Motor neuron (in vitro differentiated cells): ENCODE results near the gene TSSK2. TPM values are rescaled to one million over a fixed set of nuclear protein-coding genes. Genes with fewer than 3 reads are reported as not detected.

ENCODE experiments used
- ATAC-seq, 8 experiments: fragments of 200-7000 bp; cut with Tn5 transposase; replicated peaks in 6 of 8; 2 replicates each; pipeline ENCODE4 v1.8.0; 2021; ENCODE audit warnings: mild to moderate bottlenecking in 8 of 8, moderate library complexity in 8 of 8
- H3K27ac ChIP-seq, 2 donors: fragments of 250-450 bp; sonication (Bioruptor Pico); 2 replicates each; pipeline ENCODE4 v1.9.0; 2021; ENCODE audit warnings: antibody characterized with exemption in 2 of 2, mild to moderate bottlenecking in 2 of 2, moderate library complexity in 1 of 2
- H3K4me1 ChIP-seq, 2 donors: fragments of 250-450 bp; sonication (Bioruptor Pico); replicated peaks in 1 of 2; 2 replicates each; pipeline ENCODE4 v1.6.1; 2021; ENCODE audit warnings: antibody characterized with exemption in 2 of 2, mild to moderate bottlenecking in 2 of 2, moderate library complexity in 1 of 2
- H3K4me3 ChIP-seq, 5 donors: fragments of 250-450 bp; sonication (Bioruptor Pico); 2 replicates each; pipeline ENCODE4 v1.9.0; 2021; ENCODE audit warnings: antibody characterized with exemption in 5 of 5, mild to moderate bottlenecking in 5 of 5, moderate library complexity in 4 of 5
- WGBS, 10 experiments: fragments of 450-650 bp; shearing (Covaris generic); methylation state at CpG; one replicate each; pipeline ENCODE4 v1.0.0; 2022; 5-methylcytosine and 5-hydroxymethylcytosine counted together
- in situ Hi-C, 9 experiments: fragments of 400-800 bp; cut with MboI; loops; one replicate each; pipeline ENCODE4 v1.15.0; 2021; ENCODE audit warnings: low sequenced_read_pairs in 9 of 9, low pct_unique_long_range_greater_than_20kb in 2 of 9; ENCODE audit not compliant: unreplicated experiment in 9 of 9
- total RNA-seq, 8 experiments: library from RNA; unstranded; fragments of 300-600 nt; gene quantifications; 2 replicates each; pipeline versions ENCODE4 v1.2.3 to v1.2.4, GENCODE V29; 2022

TSSK2 gene
- total RNA-seq, 8 experiments from 2014 or later: not detected

DNA sequence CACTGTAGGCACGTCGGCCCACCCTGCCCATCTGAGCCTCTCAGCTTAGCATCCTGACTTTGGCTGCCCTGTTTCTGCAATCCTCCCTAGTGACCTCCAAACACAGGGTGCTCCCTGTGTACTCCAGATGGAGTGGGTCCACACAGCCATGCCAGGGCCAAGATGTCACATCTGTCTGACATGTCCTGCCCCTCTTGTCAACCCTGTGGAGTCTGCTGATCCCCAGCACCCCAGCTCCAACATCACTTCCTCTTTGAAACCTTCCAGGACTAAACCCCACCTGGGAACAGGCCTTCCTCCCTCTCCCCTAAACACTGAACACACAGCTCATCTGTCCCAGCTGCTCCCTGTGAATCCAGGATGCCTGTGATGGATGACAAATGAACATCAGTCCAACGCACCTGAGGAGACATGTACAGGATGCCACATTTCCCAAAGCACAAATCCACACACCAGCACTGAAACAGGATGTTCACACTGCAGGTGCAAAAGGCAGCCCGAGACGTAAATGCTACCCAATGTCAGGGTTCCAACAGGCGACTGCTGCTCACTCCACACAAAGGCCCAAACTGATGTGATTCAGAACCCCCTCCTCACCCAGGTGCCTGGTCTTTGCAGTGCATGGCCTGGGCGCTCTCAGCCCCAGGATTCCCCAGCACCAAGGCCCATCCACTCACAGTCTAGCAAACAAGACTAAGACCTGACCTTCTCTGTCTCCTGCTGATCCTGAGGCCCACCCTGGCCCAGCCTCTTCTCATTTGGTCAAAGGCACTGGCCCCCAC lies 2.0 kb upstream of the TSSK2 start:
- ATAC-seq: no peak
- no peaks in the 10 kb centered on the region for H3K4me1 ChIP-seq
- WGBS, 10 experiments: 40 to 100% (median 75%) methylated on average over 1 to 4 of the region's 7 CpGs; no CpG with 5 or more reads in 3 of the 10 experiments
- H3K27ac ChIP-seq: no peak overlapping the region
- in situ Hi-C loops: no loop called here
- no peak overlapping the region for H3K4me3 ChIP-seq

DNA sequence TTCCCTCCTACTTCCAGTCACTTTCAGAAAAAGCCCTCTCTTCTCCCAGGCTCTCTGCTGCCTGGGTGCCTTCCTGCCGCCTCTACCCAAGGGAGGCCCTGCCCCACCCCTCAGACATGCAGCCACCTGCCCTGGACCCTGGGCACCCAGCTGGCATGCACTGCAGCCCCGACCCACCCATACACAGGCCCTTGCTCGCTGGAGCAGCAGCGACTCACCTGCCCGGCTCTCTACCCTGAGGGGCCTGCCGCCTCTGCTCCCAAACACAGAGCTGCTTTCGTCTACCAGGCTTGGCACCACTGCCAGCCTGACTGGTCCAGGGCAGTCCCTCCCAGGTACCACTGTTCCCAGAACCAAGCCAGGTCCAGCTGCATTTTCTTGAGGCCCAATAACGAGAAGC lies 1.2 kb upstream of the TSSK2 start:
- no peak overlapping the region for H3K4me3 ChIP-seq
- no peaks in the 10 kb centered on the region for H3K4me1 ChIP-seq
- ATAC-seq: no peak
- 63 to 93% (median 71%) methylated on average over 1 to 7 of the region's 8 CpGs; no CpG with 5 or more reads in 5 of the 10 experiments for WGBS, 10 experiments
- in situ Hi-C loops: no loop called here
- no peak overlapping the region for H3K27ac ChIP-seq

DNA sequence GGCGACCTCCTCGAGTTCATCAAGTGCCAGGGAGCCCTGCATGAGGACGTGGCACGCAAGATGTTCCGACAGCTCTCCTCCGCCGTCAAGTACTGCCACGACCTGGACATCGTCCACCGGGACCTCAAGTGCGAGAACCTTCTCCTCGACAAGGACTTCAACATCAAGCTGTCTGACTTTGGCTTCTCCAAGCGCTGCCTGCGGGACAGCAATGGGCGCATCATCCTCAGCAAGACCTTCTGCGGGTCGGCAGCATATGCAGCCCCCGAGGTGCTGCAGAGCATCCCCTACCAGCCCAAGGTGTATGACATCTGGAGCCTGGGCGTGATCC lies 542 bp downstream of the TSSK2 start:
- WGBS, 10 experiments: 80 to 100% (median 97%) methylated on average over 1 to 16 of the region's 19 CpGs; no CpG with 5 or more reads in 2 of the 10 experiments
- Histone ChIP-seq H3K4me3 (no peak overlapping the region), H3K27ac (peak overlapping the region in 1 of 2 donors; percentile 30), H3K4me1 (no peaks in the 10 kb centered on the region)
- no peak for ATAC-seq
- in situ Hi-C loops: no loop called here

- in situ Hi-C loops: no loop called here
- ATAC-seq: peak in 1 of 8 experiments; percentile 6
- Histone ChIP-seq H3K27ac (peak overlapping the region in 1 of 2 donors; percentile 30), H3K4me1 (no peaks in the 10 kb centered on the region), H3K4me3 (no peak overlapping the region)
- WGBS, 10 experiments: 80 to 93% (median 88%) methylated on average over 1 to 16 of the region's 20 CpGs; no CpG with 5 or more reads in 7 of the 10 experiments
Measured at GRCh38 chr22:19132153-19132552, 1.0 kb downstream of the TSSK2 start.

DNA sequence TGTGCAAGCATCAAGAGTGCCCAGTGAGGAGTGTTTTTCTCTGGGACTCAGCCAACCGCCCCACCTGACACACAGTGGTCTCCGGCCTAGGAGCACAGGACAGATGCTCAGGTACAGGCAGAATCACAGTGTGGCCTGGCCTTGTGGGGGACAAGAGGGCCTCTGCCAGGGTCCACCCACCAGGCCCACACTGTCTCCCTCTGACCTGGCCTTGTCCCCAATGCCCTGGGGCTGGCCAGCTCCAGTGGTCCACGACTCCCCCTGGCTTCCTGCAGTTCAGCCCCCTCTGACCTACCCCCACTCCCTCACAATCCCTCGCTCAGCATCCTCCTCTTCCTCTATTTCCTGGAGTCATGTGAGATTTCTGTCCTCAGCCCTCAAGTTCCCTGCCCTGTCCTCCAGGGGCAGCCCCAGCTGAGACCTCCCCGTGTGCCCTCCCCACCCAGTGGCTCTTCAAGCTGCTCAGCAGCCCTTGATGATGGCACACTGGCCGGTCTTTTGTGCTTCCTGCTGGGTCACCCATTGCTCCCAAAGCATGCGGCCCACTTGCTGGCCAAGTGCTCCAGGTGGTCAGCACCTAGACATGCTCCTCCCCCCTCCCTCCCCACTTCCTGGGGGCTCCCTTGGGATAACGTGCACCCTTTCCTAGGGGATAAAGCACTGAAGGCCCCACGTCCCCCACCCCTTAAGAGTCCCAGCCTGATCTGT lies 1.7 kb downstream of the TSSK2 start:
- no peak overlapping the region for H3K4me3 ChIP-seq
- no peak overlapping the region for H3K27ac ChIP-seq
- 100% methylated on average over 1 of the region's 9 CpGs; no CpG with 5 or more reads in 9 of the 10 experiments for whole genome bisulfite sequencing, 10 experiments
- ATAC-seq: peak in 4 of 8 experiments; percentile 8 to 23 (median 13)
- no peaks in the 10 kb centered on the region for H3K4me1 ChIP-seq
- in situ Hi-C loops: no loop called here

GRCh38 chr22:19133561-19133960 lies 2.5 kb downstream of the TSSK2 start:
- no peaks in the 10 kb centered on the region for H3K4me1 ChIP-seq
- in situ Hi-C loops: no loop called here
- peak overlapping the region in 1 of 2 donors; percentile 6 for H3K27ac ChIP-seq
- no peak overlapping the region for H3K4me3 ChIP-seq
- 63 to 100% (median 100%) methylated on average over 2 to 4 of the region's 13 CpGs; no CpG with 5 or more reads in 7 of the 10 experiments for WGBS, 10 experiments
- ATAC-seq: no peak

- H3K4me3 ChIP-seq: no peak overlapping the region
- H3K4me1 ChIP-seq: no peaks in the 10 kb centered on the region
- peak in 4 of 8 experiments; percentile 11 to 33 (median 24) for ATAC-seq
- H3K27ac ChIP-seq: peak overlapping the region in 1 of 2 donors; percentile 19
- in situ Hi-C loops: no loop called here
- WGBS, 10 experiments: 60 to 100% (median 97%) methylated on average over 1 to 10 of the region's 21 CpGs; no CpG with 5 or more reads in 6 of the 10 experiments
Measured at GRCh38 chr22:19134176-19134831, 3.2 kb downstream of the TSSK2 start.

GRCh38 chr22:19134874-19135273 lies 3.8 kb downstream of the TSSK2 start:
- 100% methylated on average over 2 of the region's 18 CpGs; no CpG with 5 or more reads in 9 of the 10 experiments for WGBS, 10 experiments
- Histone ChIP-seq H3K4me3 (no peak overlapping the region), H3K4me1 (no peaks in the 10 kb centered on the region), H3K27ac (peak overlapping the region in 1 of 2 donors; percentile 19)
- ATAC-seq: peak in 3 of 8 experiments; percentile 8 to 15 (median 12)
- in situ Hi-C loops: no loop called here

GRCh38 chr22:19136915-19137314 lies 5.8 kb downstream of the TSSK2 start:
- in situ Hi-C loops: no loop called here
- Histone ChIP-seq H3K27ac (no peak overlapping the region), H3K4me3 (no peak overlapping the region), H3K4me1 (no peaks in the 10 kb centered on the region)
- 83 to 100% (median 95%) methylated on average over 2 to 8 of the region's 10 CpGs; no CpG with 5 or more reads in 7 of the 10 experiments for WGBS, 10 experiments
- no peak for ATAC-seq

GRCh38 chr22:19137384-19138216 lies 6.5 kb downstream of the TSSK2 start:
- no peaks in the 10 kb centered on the region for H3K4me1 ChIP-seq
- H3K4me3 ChIP-seq: no peak overlapping the region
- no peak for ATAC-seq
- H3K27ac ChIP-seq: no peak overlapping the region
- WGBS, 10 experiments: 80 to 100% (median 99%) methylated on average over 1 to 4 of the region's 11 CpGs; no CpG with 5 or more reads in 4 of the 10 experiments
- in situ Hi-C loops: no loop called here

- in situ Hi-C loops: no loop called here
- no peak for ATAC-seq
- Histone ChIP-seq H3K4me3 (no peak overlapping the region), H3K27ac (no peak overlapping the region), H3K4me1 (peaks cover 2 to 4% of the 10 kb centered on the region in 2 donors)
- WGBS, 10 experiments: 67 to 100% (median 90%) methylated on average over 1 to 4 of the region's 15 CpGs; no CpG with 5 or more reads in 6 of the 10 experiments
Measured at GRCh38 chr22:19138217-19139000, 7.3 kb downstream of the TSSK2 start.

DNA sequence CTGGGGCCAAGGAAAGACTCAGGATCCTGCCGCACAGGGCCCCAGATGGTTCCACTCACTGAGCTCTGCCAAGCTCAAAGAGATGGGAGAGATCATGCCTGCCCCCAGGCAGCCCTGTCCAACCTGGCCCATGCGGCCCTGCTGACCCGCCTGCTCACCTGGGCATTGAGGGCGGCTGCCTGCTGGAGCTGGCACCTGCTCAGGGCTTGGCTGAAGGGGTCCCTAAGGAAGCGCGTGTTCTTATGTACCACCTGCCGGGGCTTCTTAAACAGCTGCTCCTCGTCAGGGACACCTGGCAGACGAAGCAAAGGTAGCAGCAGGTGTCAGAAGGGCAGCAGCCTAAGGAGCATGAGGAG lies 7.9 kb downstream of the TSSK2 start:
- H3K4me1 ChIP-seq: peaks cover 7 to 8% of the 10 kb centered on the region in 2 donors
- in situ Hi-C loops: no loop called here
- 80 to 100% (median 100%) methylated on average over 1 to 2 of the region's 9 CpGs; no CpG with 5 or more reads in 7 of the 10 experiments for WGBS, 10 experiments
- ATAC-seq: no peak
- no peak overlapping the region for H3K4me3 ChIP-seq
- no peak overlapping the region for H3K27ac ChIP-seq
